ENCODE data around the gene STXBP6.

DNA sequence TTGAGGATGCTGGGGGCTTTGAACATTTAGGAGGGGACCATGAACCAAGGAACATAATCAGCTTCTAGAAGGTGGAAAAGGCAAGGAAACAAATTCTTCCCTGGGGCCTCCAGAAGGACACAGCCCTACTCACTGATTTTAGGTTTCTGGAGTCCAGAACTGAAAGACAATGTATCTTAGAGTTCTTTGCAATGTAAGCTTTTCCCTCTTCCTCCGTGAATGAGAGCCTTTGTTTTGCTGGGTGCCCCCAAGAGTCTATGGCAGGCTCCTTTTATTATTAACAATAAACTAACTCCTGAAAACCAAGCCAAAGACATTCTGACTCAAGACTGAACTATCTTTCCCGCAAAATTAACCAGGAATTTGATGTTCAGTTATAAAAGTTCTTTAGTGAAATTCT is 204.1 kb downstream of the STXBP6 start:
- no peak for TF ChIP-seq MYC (IDR thresholded peaks at IDR 0.05; ENCODE audit: low read depth, low read length)
- TF ChIP-seq JUN (IDR thresholded peaks at IDR 0.05; ENCODE audit: borderline replicate concordance, insufficient read depth, insufficient read length, low read depth) = no peak
- no peak for TF ChIP-seq GATA2 (IDR thresholded peaks at IDR 0.05; ENCODE audit: insufficient read depth, insufficient read length, low read depth, low read length)
- TF ChIP-seq, protein P1, sequence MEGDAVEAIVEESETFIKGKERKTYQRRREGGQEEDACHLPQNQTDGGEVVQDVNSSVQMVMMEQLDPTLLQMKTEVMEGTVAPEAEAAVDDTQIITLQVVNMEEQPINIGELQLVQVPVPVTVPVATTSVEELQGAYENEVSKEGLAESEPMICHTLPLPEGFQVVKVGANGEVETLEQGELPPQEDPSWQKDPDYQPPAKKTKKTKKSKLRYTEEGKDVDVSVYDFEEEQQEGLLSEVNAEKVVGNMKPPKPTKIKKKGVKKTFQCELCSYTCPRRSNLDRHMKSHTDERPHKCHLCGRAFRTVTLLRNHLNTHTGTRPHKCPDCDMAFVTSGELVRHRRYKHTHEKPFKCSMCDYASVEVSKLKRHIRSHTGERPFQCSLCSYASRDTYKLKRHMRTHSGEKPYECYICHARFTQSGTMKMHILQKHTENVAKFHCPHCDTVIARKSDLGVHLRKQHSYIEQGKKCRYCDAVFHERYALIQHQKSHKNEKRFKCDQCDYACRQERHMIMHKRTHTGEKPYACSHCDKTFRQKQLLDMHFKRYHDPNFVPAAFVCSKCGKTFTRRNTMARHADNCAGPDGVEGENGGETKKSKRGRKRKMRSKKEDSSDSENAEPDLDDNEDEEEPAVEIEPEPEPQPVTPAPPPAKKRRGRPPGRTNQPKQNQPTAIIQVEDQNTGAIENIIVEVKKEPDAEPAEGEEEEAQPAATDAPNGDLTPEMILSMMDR (IDR thresholded peaks at IDR 0.05; ENCODE audit: extremely low read depth in 1 of 2, insufficient read depth in 1 of 2, low read depth in 1 of 2, low read length in 2 of 2) = no peak
- TF ChIP-seq, protein P2, sequence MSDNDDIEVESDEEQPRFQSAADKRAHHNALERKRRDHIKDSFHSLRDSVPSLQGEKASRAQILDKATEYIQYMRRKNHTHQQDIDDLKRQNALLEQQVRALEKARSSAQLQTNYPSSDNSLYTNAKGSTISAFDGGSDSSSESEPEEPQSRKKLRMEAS (IDR thresholded peaks at IDR 0.05; ENCODE audit: insufficient read depth, insufficient read length) = no peak
- no peak for TF ChIP-seq EZH2 (IDR thresholded peaks at IDR 0.05; ENCODE audit: borderline replicate concordance, low read depth, low read length, severe bottlenecking)

Measured in endothelial cell of umbilical vein (primary cell).